ENCODE data around the gene P2RX1. TPM values are rescaled to one million over a fixed set of nuclear protein-coding genes. Genes with fewer than 3 reads are reported as not detected.

Gene P2RX1
- total and polyA plus RNA-seq, 2 donors, result 3.6 to 6.0 TPM

GRCh38 chr17:3894188-3894587, 22.1 kb downstream of the P2RX1 start:
- DNase-seq (ENCODE audit: low read depth in 6 of 9, low spot score in 9 of 9), result no peak
- H3K27ac ChIP-seq (ENCODE audit: low read depth in 1 of 2, low read length in 1 of 2), result no peak overlapping the region
- H3K36me3 ChIP-seq (ENCODE audit: control insufficient read depth in 2 of 2, insufficient read depth in 2 of 2, low read length in 1 of 2), result no peaks in the 10 kb centered on the region
- no peak overlapping the region for H3K4me3 ChIP-seq (ENCODE audit: low read length in 2 of 2)
- peaks cover 11 to 62% of the 10 kb centered on the region in 2 donors for H3K4me1 ChIP-seq (ENCODE audit: control insufficient read depth in 2 of 2, insufficient read depth in 2 of 2, low read length in 2 of 2)
- WGBS, result 79% methylated on average over 5 of the region's 5 CpGs
- H3K9me3 ChIP-seq (ENCODE audit: control insufficient read depth in 2 of 2, insufficient read depth in 1 of 2, low read length in 1 of 2), result no peaks in the 10 kb centered on the region
- peaks cover 2 to 7% of the 10 kb centered on the region in 2 donors for H3K27me3 ChIP-seq (ENCODE audit: control insufficient read depth in 2 of 2, insufficient read depth in 1 of 2, low read length in 1 of 2)

- peak overlapping the region in 1 of 2 donors; percentile 6 for H3K27ac ChIP-seq (ENCODE audit: low read depth in 1 of 2, low read length in 1 of 2)
- no peak for DNase-seq (ENCODE audit: low read depth in 6 of 9, low spot score in 9 of 9)
- peak overlapping the region in 1 of 2 donors; percentile 41 for H3K4me3 ChIP-seq (ENCODE audit: low read length in 2 of 2)
- H3K4me1 ChIP-seq (ENCODE audit: control insufficient read depth in 2 of 2, insufficient read depth in 2 of 2, low read length in 2 of 2), result peaks cover 11 to 66% of the 10 kb centered on the region in 2 donors
- 84% methylated on average over 7 of the region's 7 CpGs for WGBS
- peaks cover 2 to 7% of the 10 kb centered on the region in 2 donors for H3K27me3 ChIP-seq (ENCODE audit: control insufficient read depth in 2 of 2, insufficient read depth in 1 of 2, low read length in 1 of 2)
- H3K36me3 ChIP-seq (ENCODE audit: control insufficient read depth in 2 of 2, insufficient read depth in 2 of 2, low read length in 1 of 2), result no peaks in the 10 kb centered on the region
- H3K9me3 ChIP-seq (ENCODE audit: control insufficient read depth in 2 of 2, insufficient read depth in 1 of 2, low read length in 1 of 2), result no peaks in the 10 kb centered on the region
Observed at GRCh38 chr17:3893720-3894116, 22.5 kb downstream of the P2RX1 start.

GRCh38 chr17:3893003-3893719, 23.1 kb downstream of the P2RX1 start, which contains the start of gene CAMKK1:
TSS of gene CAMKK1 (minus strand) at chr17:3893053. CDS start at chr17:3885687, 7,366 bp downstream.
- H3K27me3 ChIP-seq (ENCODE audit: control insufficient read depth in 2 of 2, insufficient read depth in 1 of 2, low read length in 1 of 2), result peaks cover 2 to 7% of the 10 kb centered on the region in 2 donors
- peaks cover 11 to 71% of the 10 kb centered on the region in 2 donors for H3K4me1 ChIP-seq (ENCODE audit: control insufficient read depth in 2 of 2, insufficient read depth in 2 of 2, low read length in 2 of 2)
- H3K9me3 ChIP-seq (ENCODE audit: control insufficient read depth in 2 of 2, insufficient read depth in 1 of 2, low read length in 1 of 2), result no peaks in the 10 kb centered on the region
- H3K4me3 ChIP-seq (ENCODE audit: low read length in 2 of 2), result peak within 1 kb of the TSS; percentile 41 to 63
- H3K36me3 ChIP-seq (ENCODE audit: control insufficient read depth in 2 of 2, insufficient read depth in 2 of 2, low read length in 1 of 2), result no peaks in the 10 kb centered on the region
- peak in 6 of 9 donors; percentile 78 to 92 (median 85) for DNase-seq (ENCODE audit: low read depth in 6 of 9, low spot score in 9 of 9)
- 4% methylated on average over 75 of the region's 75 CpGs for WGBS
- peak within 1 kb of the TSS in 1 of 2 donors; percentile 66 for H3K27ac ChIP-seq (ENCODE audit: low read depth in 1 of 2, low read length in 1 of 2)

GRCh38 chr17:3892095-3892998, 23.9 kb downstream of the P2RX1 start:
- peak in 3 of 9 donors; percentile 56 to 75 (median 63) for DNase-seq (ENCODE audit: low read depth in 6 of 9, low spot score in 9 of 9)
- peaks cover 2 to 7% of the 10 kb centered on the region in 2 donors for H3K27me3 ChIP-seq (ENCODE audit: control insufficient read depth in 2 of 2, insufficient read depth in 1 of 2, low read length in 1 of 2)
- 1% methylated on average over 96 of the region's 96 CpGs for WGBS
- H3K36me3 ChIP-seq (ENCODE audit: control insufficient read depth in 2 of 2, insufficient read depth in 2 of 2, low read length in 1 of 2), result no peaks in the 10 kb centered on the region
- H3K9me3 ChIP-seq (ENCODE audit: control insufficient read depth in 2 of 2, insufficient read depth in 1 of 2, low read length in 1 of 2), result no peaks in the 10 kb centered on the region
- peaks cover 11 to 71% of the 10 kb centered on the region in 2 donors for H3K4me1 ChIP-seq (ENCODE audit: control insufficient read depth in 2 of 2, insufficient read depth in 2 of 2, low read length in 2 of 2)
- peak overlapping the region; percentile 36 to 63 for H3K4me3 ChIP-seq (ENCODE audit: low read length in 2 of 2)
- peak overlapping the region in 1 of 2 donors; percentile 19 for H3K27ac ChIP-seq (ENCODE audit: low read depth in 1 of 2, low read length in 1 of 2)

GRCh38 chr17:3891626-3892094, 24.6 kb downstream of the P2RX1 start:
- DNase-seq (ENCODE audit: low read depth in 6 of 9, low spot score in 9 of 9), result no peak
- no peak overlapping the region for H3K27ac ChIP-seq (ENCODE audit: low read depth in 1 of 2, low read length in 1 of 2)
- peaks cover 2 to 7% of the 10 kb centered on the region in 2 donors for H3K27me3 ChIP-seq (ENCODE audit: control insufficient read depth in 2 of 2, insufficient read depth in 1 of 2, low read length in 1 of 2)
- H3K4me1 ChIP-seq (ENCODE audit: control insufficient read depth in 2 of 2, insufficient read depth in 2 of 2, low read length in 2 of 2), result peaks cover 11 to 71% of the 10 kb centered on the region in 2 donors
- peak overlapping the region in 1 of 2 donors; percentile 63 for H3K4me3 ChIP-seq (ENCODE audit: low read length in 2 of 2)
- no peaks in the 10 kb centered on the region for H3K9me3 ChIP-seq (ENCODE audit: control insufficient read depth in 2 of 2, insufficient read depth in 1 of 2, low read length in 1 of 2)
- WGBS, result 64% methylated on average over 12 of the region's 12 CpGs
- H3K36me3 ChIP-seq (ENCODE audit: control insufficient read depth in 2 of 2, insufficient read depth in 2 of 2, low read length in 1 of 2), result no peaks in the 10 kb centered on the region

GRCh38 chr17:3890878-3891219, 25.4 kb downstream of the P2RX1 start:
- H3K27ac ChIP-seq (ENCODE audit: low read depth in 1 of 2, low read length in 1 of 2), result no peak overlapping the region
- H3K27me3 ChIP-seq (ENCODE audit: control insufficient read depth in 2 of 2, insufficient read depth in 1 of 2, low read length in 1 of 2), result peaks cover 2 to 7% of the 10 kb centered on the region in 2 donors
- WGBS, result 85% methylated on average over 4 of the region's 4 CpGs
- H3K9me3 ChIP-seq (ENCODE audit: control insufficient read depth in 2 of 2, insufficient read depth in 1 of 2, low read length in 1 of 2), result no peaks in the 10 kb centered on the region
- H3K36me3 ChIP-seq (ENCODE audit: control insufficient read depth in 2 of 2, insufficient read depth in 2 of 2, low read length in 1 of 2), result no peaks in the 10 kb centered on the region
- DNase-seq (ENCODE audit: low read depth in 6 of 9, low spot score in 9 of 9), result no peak
- H3K4me1 ChIP-seq (ENCODE audit: control insufficient read depth in 2 of 2, insufficient read depth in 2 of 2, low read length in 2 of 2), result peaks cover 11 to 67% of the 10 kb centered on the region in 2 donors
- no peak overlapping the region for H3K4me3 ChIP-seq (ENCODE audit: low read length in 2 of 2)

- Histone ChIP-seq H3K4me1 (ENCODE audit: control insufficient read depth in 2 of 2, insufficient read depth in 2 of 2, low read length in 2 of 2) (peaks cover 11 to 67% of the 10 kb centered on the region in 2 donors), H3K36me3 (ENCODE audit: control insufficient read depth in 2 of 2, insufficient read depth in 2 of 2, low read length in 1 of 2) (no peaks in the 10 kb centered on the region), H3K9me3 (ENCODE audit: control insufficient read depth in 2 of 2, insufficient read depth in 1 of 2, low read length in 1 of 2) (no peaks in the 10 kb centered on the region), H3K27ac (ENCODE audit: low read depth in 1 of 2, low read length in 1 of 2) (no peak overlapping the region), H3K4me3 (ENCODE audit: low read length in 2 of 2) (no peak overlapping the region), H3K27me3 (ENCODE audit: control insufficient read depth in 2 of 2, insufficient read depth in 1 of 2, low read length in 1 of 2) (peaks cover 2 to 7% of the 10 kb centered on the region in 2 donors)
- 91% methylated on average over 22 of the region's 22 CpGs for WGBS
- no peak for DNase-seq (ENCODE audit: low read depth in 6 of 9, low spot score in 9 of 9)
Observed at GRCh38 chr17:3890082-3890877, 26.0 kb downstream of the P2RX1 start.

- Histone ChIP-seq H3K9me3 (ENCODE audit: control insufficient read depth in 2 of 2, insufficient read depth in 1 of 2, low read length in 1 of 2) (no peaks in the 10 kb centered on the region), H3K36me3 (ENCODE audit: control insufficient read depth in 2 of 2, insufficient read depth in 2 of 2, low read length in 1 of 2) (peaks cover 0 to 4% of the 10 kb centered on the region in 2 donors), H3K4me3 (ENCODE audit: low read length in 2 of 2) (no peak overlapping the region), H3K27me3 (ENCODE audit: control insufficient read depth in 2 of 2, insufficient read depth in 1 of 2, low read length in 1 of 2) (peaks cover 2 to 7% of the 10 kb centered on the region in 2 donors), H3K27ac (ENCODE audit: low read depth in 1 of 2, low read length in 1 of 2) (peak overlapping the region in 1 of 2 donors; percentile 11), H3K4me1 (ENCODE audit: control insufficient read depth in 2 of 2, insufficient read depth in 2 of 2, low read length in 2 of 2) (peaks cover 11 to 63% of the 10 kb centered on the region in 2 donors)
- DNase-seq (ENCODE audit: low read depth in 6 of 9, low spot score in 9 of 9), result no peak
- 93% methylated on average over 17 of the region's 17 CpGs for WGBS
Observed at GRCh38 chr17:3889325-3890012, 26.8 kb downstream of the P2RX1 start.
